Uterus (tissue), 4 donors: ENCODE measurements around the gene COL15A1. TPM values are rescaled to one million over a fixed set of nuclear protein-coding genes. Genes with fewer than 3 reads are reported as not detected.
A peak's percentile ranks its signal among the peaks of the same experiment; 100 is the strongest.

Experiments
- DNase-seq, 2 donors: peaks; one replicate each; pipeline ENCODE4 v3.0.0-alpha.2; 2019 to 2020
- H3K27ac ChIP-seq, 2 donors: fragments of 200-600 bp; sonication (generic); 1 replicate in 1 of 2; 2 replicates in 1 of 2; pipeline ENCODE4 v1.5.1; 2016 to 2018
- H3K27me3 ChIP-seq, 2 donors: fragments of 200-600 bp; sonication (generic); one replicate each; pipeline ENCODE4 v1.5.1; 2018 to 2019; ENCODE audit warnings: control low read depth in 1 of 2
- H3K36me3 ChIP-seq, 2 donors: fragments of 200-600 bp; sonication (generic); one replicate each; pipeline ENCODE4 v1.5.1; 2019; ENCODE audit warnings: control low read depth in 1 of 2
- H3K4me1 ChIP-seq, 2 donors: fragments of 200-600 bp; sonication (generic); one replicate each; pipeline ENCODE4 v1.5.1; 2018 to 2019; ENCODE audit warnings: control low read depth in 1 of 2
- H3K4me3 ChIP-seq, 2 donors: fragments of 200-600 bp; sonication (generic); 1 replicate in 1 of 2; 2 replicates in 1 of 2; pipeline ENCODE4 v1.5.1; 2018 to 2019; ENCODE audit warnings: mild to moderate bottlenecking in 1 of 2
- H3K9me3 ChIP-seq, 2 donors: fragments of 200-600 bp; sonication (generic); one replicate each; pipeline ENCODE4 v1.5.1; 2019; ENCODE audit warnings: control low read depth in 1 of 2
- POLR2A ChIP-seq, 2 donors: fragments of 450-650 bp; IDR thresholded peaks; one replicate each; pipeline ENCODE4 v1.6.1; 2016; ENCODE audit warnings: antibody characterized with exemption in 2 of 2, mild to moderate bottlenecking in 1 of 2, moderate library complexity in 1 of 2
- intact Hi-C: fragments of 100-400 bp; cut with DNase I; formaldehyde crosslinking; loops from one replicate; pipeline ENCODE4 v1.15.1; 2023; ENCODE audit warnings: low total_unique reads
- total RNA-seq, 4 donors: library from RNA; depleted of rRNA in 3 of 4; stranded (reverse); fragments of >200 nt in 3 of 4; gene quantifications; one replicate each; pipeline versions ENCODE4 v1.1.0 to v1.2.4, GENCODE V29; 2014 to 2023
- TF ChIP-seq, protein P1 (sequence below), 4 experiments: fragments of 200-600 bp in 2 of 4; fragments of 450-650 bp in 2 of 4; sonication (generic) in 2 of 4; IDR thresholded peaks; one replicate each; pipeline ENCODE4 v1.5.1; 2016 to 2019; ENCODE audit warnings: antibody characterized with exemption in 4 of 4, mild to moderate bottlenecking in 2 of 4, moderate library complexity in 1 of 4
- donor health status: DM: yes; HTN: yes; CAD: no.

The COL15A1 gene
- total RNA-seq, 4 donors from 2014 or later: 20.3 to 160 (median 50.4) TPM

DNA sequence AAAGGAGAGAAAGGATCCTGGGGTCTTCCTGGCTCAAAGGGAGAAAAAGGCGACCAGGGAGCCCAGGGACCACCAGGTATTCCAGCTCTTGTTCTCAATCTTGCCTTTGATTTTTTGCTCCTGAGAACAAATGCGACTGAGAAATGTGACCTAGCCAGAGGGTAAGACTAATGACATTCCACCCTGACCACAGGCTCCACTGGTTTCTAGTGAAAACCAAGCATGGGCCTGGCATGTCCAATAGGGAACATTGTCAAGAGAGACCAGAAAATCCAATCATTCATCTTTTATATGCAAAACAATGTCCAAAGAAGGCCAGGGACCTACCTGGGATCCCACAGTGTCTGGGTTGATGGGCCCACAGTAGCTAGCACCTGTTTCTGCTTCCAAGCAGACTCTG, 110.9 kb downstream of the COL15A1 start:
- TF ChIP-seq POLR2A (IDR thresholded peaks at IDR 0.05): no peak
- TF ChIP-seq, protein P1, sequence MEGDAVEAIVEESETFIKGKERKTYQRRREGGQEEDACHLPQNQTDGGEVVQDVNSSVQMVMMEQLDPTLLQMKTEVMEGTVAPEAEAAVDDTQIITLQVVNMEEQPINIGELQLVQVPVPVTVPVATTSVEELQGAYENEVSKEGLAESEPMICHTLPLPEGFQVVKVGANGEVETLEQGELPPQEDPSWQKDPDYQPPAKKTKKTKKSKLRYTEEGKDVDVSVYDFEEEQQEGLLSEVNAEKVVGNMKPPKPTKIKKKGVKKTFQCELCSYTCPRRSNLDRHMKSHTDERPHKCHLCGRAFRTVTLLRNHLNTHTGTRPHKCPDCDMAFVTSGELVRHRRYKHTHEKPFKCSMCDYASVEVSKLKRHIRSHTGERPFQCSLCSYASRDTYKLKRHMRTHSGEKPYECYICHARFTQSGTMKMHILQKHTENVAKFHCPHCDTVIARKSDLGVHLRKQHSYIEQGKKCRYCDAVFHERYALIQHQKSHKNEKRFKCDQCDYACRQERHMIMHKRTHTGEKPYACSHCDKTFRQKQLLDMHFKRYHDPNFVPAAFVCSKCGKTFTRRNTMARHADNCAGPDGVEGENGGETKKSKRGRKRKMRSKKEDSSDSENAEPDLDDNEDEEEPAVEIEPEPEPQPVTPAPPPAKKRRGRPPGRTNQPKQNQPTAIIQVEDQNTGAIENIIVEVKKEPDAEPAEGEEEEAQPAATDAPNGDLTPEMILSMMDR (IDR thresholded peaks at IDR 0.05): no peak
- no peaks in the 10 kb centered on the region for H3K27me3 ChIP-seq
- no peaks in the 10 kb centered on the region for H3K36me3 ChIP-seq
- H3K27ac ChIP-seq: no peak overlapping the region
- intact Hi-C loops: no loop called here
- H3K4me1 ChIP-seq: no peaks in the 10 kb centered on the region
- H3K4me3 ChIP-seq: no peak overlapping the region
- H3K9me3 ChIP-seq: no peaks in the 10 kb centered on the region
- DNase-seq: no peak

DNA sequence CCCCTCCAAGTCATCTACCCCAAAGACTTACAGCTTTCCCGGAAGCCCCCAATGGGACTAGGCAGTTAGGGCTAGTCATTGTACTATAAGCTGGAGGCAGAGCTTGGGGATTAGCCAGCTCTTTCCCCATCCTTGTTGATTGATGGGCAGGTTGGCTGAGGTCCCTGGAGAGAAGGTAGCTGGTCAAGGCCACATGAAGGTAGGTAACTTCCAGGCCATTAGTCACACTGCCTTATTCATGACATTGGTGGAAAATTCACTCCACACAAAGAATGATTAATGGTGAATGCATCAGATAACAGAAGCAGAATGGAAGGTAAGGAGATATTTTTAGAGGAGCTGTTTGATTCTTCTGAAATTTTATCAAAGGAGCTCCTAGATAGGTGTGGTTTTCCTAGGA, 111.7 kb downstream of the COL15A1 start:
- intact Hi-C loops: no loop called here
- no peak overlapping the region for H3K4me3 ChIP-seq
- DNase-seq: no peak
- no peak overlapping the region for H3K27ac ChIP-seq
- no peaks in the 10 kb centered on the region for H3K9me3 ChIP-seq
- H3K36me3 ChIP-seq: no peaks in the 10 kb centered on the region
- no peaks in the 10 kb centered on the region for H3K27me3 ChIP-seq
- no peaks in the 10 kb centered on the region for H3K4me1 ChIP-seq
- TF ChIP-seq POLR2A (IDR thresholded peaks at IDR 0.05): no peak
- TF ChIP-seq, protein P1 (IDR thresholded peaks at IDR 0.05): no peak

DNA sequence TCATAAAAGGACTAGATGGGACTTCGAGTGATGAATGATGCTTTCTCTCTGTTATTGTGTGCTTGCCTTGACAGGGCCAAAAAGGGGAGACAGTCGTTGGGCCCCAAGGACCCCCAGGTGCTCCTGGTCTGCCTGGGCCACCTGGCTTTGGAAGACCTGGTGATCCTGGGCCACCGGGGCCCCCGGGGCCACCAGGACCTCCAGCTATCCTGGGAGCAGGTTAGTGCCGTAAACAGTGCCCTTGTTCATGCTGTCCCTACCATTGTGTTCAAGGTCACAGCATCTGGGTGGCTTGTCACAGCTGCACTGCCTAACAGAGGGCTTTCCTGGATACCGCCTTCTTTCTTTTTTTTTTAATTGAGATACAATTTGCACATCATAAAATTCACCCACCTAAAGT, 112.5 kb downstream of the COL15A1 start:
- Histone ChIP-seq H3K9me3 (no peaks in the 10 kb centered on the region), H3K4me3 (no peak overlapping the region), H3K27ac (no peak overlapping the region), H3K4me1 (no peaks in the 10 kb centered on the region), H3K27me3 (no peaks in the 10 kb centered on the region), H3K36me3 (no peaks in the 10 kb centered on the region)
- no peak for DNase-seq
- intact Hi-C loops: no loop called here
- TF ChIP-seq, protein P1 (IDR thresholded peaks at IDR 0.05): no peak
- no peak for TF ChIP-seq POLR2A (IDR thresholded peaks at IDR 0.05)

DNA sequence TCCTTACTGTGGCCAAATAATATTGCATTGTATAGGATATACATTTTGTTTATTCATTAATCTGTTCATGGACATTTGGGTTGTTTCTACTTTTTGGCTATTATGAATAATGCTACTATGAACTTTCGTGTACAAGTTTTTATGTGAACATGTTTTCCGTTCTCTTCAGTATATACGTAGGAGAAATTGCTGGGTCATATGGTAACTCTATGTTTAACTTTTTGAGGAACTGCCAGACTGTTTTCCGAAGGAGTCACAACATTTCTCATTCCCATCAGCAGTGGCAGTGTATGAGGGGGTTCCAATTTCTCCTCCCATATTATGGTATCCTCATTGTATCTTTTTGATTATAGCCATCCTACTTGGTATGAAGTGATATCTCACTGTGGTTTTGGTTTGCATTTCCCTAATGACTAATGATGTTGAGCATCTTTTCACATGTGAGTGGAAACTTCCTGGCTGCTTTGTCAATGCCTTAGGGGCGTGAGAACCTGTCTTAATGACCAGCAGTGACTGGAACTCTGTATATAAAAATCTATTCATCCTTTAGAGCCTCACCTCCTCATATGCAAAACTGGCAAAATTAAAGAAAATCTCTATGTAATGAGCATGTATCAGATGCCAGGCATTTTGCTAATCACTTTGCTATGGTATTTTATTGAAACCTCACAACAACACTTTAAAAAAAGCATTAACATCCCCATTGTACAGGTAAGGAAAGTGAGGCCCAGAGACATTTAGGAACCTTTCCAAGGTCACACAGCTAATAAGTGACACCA, 113.4 kb downstream of the COL15A1 start:
- TF ChIP-seq, protein P1 (IDR thresholded peaks at IDR 0.05): no peak
- no peak for TF ChIP-seq POLR2A (IDR thresholded peaks at IDR 0.05)
- Histone ChIP-seq H3K27ac (no peak overlapping the region), H3K27me3 (no peaks in the 10 kb centered on the region), H3K4me1 (no peaks in the 10 kb centered on the region), H3K36me3 (no peaks in the 10 kb centered on the region), H3K4me3 (no peak overlapping the region), H3K9me3 (no peaks in the 10 kb centered on the region)
- DNase-seq: no peak
- intact Hi-C loops: no loop called here

DNA sequence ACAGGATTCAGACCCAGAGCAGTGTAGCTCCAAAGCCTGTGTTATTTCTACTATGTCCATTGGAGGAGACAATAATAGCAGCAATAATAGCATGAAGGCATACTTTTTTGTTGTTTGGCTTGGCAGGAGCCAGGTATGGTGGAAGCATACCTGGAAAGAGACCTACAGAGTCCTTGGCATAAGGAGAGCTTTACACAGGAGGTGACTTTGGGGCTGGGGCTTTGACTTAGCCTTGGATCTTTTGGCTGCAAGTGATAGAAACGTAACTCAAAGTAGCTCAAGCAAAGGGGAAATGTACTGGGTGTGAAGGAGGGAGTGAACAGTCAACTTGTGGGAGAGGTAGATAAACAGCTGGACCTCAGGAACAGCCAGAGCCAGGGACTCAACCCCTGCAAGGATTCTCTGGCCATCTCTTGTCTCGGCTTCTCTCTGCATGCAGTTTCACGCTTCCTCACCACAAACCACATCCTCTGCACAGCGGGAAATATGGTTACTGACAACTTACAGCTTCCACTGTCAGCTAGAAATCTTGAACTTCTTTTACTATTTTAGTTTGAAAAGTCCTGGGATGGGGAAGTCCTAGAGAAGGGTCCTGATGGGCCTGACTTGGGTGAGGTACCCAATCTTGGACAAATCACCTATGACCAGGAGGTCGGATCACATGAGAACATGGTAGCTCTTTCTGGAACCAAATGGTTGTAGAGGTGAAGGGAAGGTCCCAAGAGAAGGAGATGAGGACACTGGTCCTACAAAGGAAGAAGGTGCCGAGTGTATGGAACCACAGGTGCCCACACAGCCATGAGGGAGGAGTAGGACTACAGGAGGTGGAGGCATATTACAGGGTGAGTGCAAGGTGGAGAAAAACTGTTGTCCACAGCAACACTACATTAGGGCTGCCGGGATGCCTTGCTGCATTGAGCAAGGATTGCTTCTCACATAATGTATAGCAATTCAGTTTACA, 114.2 kb downstream of the COL15A1 start:
- intact Hi-C loops: no loop called here
- Histone ChIP-seq H3K4me3 (no peak overlapping the region), H3K9me3 (no peaks in the 10 kb centered on the region), H3K4me1 (no peaks in the 10 kb centered on the region), H3K36me3 (no peaks in the 10 kb centered on the region), H3K27ac (peak overlapping the region in 1 of 2 donors; percentile 56), H3K27me3 (no peaks in the 10 kb centered on the region)
- TF ChIP-seq, protein P1 (IDR thresholded peaks at IDR 0.05): no peak
- no peak for TF ChIP-seq POLR2A (IDR thresholded peaks at IDR 0.05)
- DNase-seq: no peak
